22Rv1 (cell line): ENCODE data around the gene SCAF11.

Source experiments
- ZFX ChIP-seq: fragments of 450-650 bp; IDR thresholded peaks from 2 replicates; pipeline ENCODE4 v1.6.1; 2017; ENCODE audit warnings: antibody characterized with exemption, borderline replicate concordance
- TF ChIP-seq, protein P1 (sequence below): fragments of 450-650 bp; IDR thresholded peaks from 2 replicates; pipeline ENCODE4 v1.5.1; 2017; ENCODE audit warnings: mild to moderate bottlenecking

- TF ChIP-seq, protein P1, sequence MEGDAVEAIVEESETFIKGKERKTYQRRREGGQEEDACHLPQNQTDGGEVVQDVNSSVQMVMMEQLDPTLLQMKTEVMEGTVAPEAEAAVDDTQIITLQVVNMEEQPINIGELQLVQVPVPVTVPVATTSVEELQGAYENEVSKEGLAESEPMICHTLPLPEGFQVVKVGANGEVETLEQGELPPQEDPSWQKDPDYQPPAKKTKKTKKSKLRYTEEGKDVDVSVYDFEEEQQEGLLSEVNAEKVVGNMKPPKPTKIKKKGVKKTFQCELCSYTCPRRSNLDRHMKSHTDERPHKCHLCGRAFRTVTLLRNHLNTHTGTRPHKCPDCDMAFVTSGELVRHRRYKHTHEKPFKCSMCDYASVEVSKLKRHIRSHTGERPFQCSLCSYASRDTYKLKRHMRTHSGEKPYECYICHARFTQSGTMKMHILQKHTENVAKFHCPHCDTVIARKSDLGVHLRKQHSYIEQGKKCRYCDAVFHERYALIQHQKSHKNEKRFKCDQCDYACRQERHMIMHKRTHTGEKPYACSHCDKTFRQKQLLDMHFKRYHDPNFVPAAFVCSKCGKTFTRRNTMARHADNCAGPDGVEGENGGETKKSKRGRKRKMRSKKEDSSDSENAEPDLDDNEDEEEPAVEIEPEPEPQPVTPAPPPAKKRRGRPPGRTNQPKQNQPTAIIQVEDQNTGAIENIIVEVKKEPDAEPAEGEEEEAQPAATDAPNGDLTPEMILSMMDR = no peak
- no peak for TF ChIP-seq ZFX
Observed at GRCh38 chr12:45977620-45978019, 12.8 kb downstream of the SCAF11 start.
